Activated CD4-positive, CD25-positive, alpha-beta regulatory T cell (primary cell): ENCODE measurements around the gene NOS1.
A peak's percentile ranks its signal among the peaks of the same experiment; 100 is the strongest.
"Not testable (repeated sequence)": the region's sequence is repeated elsewhere in the genome, so short reads cannot be mapped to it uniquely, and the experiment has no call there.

Experiments
- DNase-seq, 4 experiments: peaks; one replicate each; lab custom pipeline; 2025; lab: John Stamatoyannopoulos, UW

NOS1 gene

GRCh38 chr12:117262749-117263148, 98.7 kb downstream of the NOS1 start:
- DNase-seq = no peak

DNA sequence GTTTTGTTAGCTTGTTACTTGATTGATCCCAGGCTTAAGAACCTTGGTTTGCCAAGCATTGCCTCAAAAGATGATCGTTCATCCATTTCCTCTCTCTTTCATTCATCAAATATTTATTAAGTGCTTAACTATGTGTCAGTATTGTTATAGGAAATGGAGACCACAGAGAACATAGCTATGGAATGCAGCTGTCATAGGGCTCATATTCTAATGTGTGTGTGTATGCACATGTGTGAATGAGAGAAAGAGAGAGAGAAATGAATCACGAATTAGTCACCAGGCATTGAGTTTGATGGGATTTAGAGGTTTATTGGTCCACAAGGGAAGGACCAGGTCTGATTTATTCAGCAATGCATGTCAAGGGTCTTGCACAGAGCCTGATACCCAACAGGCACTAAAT, 100.2 kb downstream of the NOS1 start:
- DNase-seq = no peak

DNA sequence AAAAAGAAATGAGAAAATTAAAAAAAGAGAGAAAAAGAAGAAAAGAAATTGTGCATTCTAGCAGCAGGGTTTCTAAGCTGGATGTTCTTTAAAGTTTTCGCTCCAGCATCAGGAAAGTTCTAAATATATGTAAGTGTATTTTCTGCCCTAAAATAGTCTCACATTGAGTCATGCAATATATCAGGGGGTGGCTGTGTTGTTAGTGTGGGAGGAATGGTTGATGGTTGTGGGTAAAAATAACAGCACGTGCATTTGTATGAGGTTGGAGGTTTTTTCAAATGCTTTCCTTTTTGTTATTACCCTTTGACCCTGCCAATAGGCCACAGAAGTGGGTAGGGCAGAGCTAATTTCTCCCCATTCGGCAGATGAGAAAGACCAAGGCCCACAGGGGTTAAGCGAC, 106.0 kb downstream of the NOS1 start:
- no peak for DNase-seq

DNA sequence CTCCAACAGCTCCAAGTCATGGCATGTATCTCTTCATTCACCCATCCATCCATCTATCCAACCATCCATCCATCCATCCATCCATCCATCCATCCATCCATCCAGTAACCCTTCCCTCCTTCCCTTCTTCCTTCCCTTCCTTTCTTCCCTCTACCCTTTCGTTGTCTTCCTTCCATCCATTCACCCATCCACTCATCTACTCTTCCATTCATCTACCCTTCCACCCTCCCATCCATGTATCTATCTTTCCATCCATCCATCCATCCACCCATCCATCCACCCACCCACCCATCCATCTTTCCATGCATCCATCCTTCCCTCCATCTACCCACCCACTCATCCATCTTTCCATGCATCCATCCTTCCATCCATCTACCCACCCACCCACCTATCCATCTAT, 117.9 kb downstream of the NOS1 start:
- DNase-seq = no peak

DNA sequence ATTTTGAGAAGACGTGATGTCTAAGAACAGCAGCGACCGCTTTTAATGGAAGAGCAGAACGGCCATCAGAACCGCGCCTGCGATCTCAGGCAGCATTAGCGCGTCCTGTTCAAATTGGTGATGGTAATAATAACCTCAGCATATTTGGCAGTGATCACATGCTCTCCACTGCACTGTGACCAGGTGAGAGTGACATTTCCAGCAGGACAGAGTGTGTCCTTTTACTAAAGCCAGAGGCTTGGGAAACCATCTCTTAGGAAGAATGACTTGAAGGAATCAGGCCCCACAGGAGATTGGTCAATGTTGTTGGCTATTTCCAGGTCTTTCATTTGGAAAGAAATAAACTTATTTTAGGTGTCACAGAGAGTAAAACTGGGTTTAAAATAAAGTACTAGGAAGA, 119.7 kb downstream of the NOS1 start:
- DNase-seq = no peak

- no peak for DNase-seq
Observed at GRCh38 chr12:117240081-117240755, 121.2 kb downstream of the NOS1 start.

DNA sequence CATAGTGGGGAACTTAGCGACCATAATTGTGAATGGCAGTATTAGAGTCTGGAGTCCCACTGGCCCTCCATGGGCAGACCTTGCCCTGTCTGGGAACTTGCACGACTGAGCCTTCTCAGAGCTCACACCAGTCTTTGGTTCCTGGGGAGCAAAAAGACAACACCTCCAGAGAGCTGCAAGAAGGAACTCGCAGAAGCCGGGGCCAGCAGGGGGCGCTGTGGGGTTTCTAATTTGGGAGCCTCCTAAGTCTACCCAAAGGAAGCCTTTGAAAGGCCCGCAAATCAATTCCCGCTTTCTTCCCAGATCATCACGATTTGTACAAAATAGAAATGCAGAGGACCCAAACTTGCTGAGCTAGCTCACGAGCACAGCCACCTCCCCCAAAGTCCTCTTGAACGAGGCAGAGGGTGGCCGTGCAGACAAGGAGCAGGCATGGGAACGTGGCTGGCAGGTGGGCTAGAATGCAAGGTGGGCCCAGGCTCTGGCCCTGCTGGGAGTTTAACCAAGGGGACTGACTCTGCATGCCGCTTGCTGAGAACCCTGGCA, 124.9 kb downstream of the NOS1 start:
- DNase-seq = peak; percentile 28 to 61 (median 43)

DNA sequence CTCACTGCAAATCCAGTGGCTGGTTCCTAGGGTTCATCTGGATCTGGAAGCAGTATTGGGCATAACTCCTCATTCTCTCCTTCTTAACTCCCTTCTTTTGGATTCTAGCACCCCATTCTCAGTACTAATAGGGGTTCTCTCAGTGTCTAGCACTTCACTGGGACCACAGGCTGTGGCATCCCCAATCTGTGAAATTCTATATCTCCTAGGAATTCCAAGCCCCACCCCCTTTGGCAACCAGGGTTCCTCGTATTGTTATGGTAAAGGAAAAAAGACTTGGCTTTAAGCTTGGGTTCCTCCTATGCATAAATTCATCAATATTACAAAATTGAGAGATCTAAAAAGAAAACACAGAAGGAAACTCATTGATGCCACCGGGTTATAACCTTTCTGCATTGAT, 126.2 kb downstream of the NOS1 start:
- DNase-seq = no peak

DNA sequence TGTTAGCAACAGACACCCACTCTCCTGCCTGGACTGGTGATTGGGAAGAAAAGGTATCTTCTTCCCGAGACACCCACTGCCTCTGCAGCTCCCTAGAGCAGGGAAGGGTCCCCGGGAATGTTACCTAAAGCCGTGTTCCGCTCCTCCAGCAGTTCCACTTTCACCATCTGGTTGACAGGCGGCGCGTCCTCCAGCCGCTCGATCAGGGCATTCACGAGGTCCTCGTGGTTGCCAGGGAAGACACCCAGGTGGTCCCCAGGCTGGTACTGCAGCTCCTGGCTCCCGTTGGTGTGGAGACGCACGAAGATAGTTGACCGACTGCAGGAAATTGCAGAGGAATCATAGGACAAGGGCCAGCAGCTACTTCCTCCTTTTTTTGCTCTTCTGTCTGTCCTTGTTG, 127.0 kb downstream of the NOS1 start:
- no peak for DNase-seq

DNA sequence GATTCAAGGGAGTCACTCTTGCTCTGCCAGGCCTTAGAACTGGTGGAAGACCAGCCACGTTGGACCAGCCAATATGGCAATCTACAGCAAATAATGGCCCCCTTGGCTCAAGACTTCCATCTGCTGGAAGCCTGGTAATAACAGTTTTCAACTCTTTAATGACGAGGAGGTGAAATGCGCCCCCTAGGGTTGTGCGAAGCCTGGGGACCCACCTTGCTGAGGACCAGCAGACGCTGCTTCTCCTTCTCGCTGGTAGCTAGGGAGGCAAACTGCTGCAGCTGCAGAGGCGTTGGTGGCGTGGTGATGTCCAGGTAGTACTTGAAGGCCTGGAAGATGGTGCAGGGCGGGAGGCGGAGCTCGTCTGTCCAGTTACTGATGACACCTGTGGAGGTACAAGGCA, 129.7 kb downstream of the NOS1 start:
- DNase-seq = no peak

DNA sequence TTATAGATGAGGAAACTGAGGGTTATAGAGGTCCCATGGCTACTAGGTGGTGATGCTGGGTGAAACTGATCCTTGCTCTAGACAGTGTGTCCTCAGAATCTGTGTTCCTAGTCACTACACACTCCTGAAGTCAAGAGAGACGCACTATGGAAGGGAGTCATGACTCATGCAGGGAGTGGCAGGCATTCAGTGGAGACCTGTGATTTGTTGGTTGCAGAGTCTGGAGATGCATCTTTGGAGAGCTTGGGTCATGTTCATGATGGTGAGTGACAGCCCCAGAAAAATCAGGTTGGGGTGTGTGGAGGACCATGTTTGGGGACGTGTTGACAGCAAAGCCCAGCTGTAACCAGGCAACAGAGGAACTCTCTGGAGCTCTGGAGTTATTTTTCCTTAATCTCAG, 133.2 kb downstream of the NOS1 start:
- no peak for DNase-seq

DNA sequence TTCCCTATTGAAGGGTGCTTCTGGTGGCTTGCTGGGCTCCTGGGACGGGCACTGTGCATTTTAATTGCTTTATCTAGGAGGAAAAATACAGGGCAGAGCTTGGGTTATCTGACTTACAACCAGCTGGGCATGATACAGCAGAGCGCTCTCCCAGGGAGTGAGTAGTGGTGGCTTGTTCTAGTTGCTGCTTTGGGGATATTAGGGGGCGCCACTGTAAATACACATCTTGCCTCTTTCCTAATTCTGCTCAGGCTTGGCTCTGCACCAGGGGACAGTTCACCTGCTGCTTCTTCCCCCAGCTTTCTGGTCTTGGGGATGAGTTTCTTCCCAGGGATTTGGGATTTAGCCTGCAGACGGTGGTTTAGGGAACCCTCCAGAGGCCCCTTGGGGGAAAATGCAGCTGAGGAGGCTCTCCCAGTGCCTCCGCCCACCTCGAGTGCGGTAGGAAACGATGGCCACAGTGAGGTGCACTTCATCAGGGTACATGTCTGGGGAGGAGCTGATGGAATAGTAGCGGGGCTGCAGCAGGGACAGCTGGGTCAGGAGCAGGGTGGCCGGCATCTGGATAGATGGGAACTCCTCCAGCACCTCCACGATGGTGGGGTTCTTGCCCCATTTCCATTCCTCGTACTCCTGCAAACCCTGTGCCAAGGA, 134.3 kb downstream of the NOS1 start:
- no peak for DNase-seq

DNA sequence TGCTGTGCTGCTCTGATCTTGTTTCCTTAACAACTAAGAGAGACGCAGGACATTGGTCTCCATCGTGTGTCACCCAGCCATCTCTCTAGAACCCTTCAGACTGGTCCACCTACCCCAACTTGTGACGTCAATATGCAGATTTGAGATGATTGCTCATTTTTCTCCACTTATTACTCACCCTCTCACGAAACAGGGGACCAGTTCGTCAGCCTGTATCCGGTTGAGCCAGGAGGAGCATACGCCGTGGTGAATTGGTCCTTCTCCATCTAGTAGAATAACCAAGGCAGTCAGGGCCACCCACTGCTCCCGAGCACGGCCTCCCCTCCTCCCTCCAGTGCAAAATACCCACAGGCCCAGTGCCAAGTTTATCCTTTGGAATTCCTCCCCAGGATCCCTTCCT, 134.9 kb downstream of the NOS1 start:
- no peak for DNase-seq

GRCh38 chr12:117225179-117225578, 136.2 kb downstream of the NOS1 start:
- no peak for DNase-seq

GRCh38 chr12:117220947-117221346, 140.5 kb downstream of the NOS1 start:
- DNase-seq = not testable (repeated sequence)

DNA sequence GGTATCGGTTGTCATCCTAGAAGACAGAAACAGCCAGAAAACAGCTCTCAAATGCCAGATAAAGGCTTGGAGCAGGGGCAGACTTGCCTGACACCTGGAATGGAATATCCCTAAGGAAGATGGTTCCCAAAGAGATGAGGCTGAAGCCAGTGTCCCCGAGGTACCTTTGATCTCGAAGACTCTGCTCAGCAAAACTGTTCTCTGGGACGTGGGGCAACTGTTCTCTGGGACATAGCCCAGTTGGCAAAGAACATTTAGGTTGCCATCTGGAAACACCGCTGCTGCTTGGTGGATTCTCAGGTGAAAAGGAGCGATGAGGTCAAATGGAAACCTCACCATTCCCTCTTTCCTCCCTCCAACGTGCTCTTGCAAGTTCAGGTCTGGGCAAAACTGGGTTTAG, 143.3 kb downstream of the NOS1 start:
- no peak for DNase-seq

DNA sequence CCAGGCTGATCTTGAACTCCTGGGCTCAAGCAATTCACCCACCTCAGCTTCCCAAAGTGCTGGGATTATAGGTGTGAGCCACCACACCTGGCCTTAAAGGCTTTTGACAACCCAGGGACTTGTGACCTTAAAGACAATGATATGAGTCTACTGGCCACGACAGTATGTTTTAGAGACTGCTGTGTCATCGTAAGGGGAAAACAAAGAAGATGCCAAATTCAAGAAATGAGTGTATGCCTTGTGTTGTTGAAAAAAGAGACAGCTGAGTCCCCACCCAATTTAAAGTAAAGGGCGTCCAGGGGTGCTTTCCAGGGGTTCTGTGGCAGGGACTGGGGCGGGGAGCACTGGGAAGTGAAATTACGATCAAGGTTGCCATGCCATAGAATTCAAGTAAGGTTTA, 144.7 kb downstream of the NOS1 start:
- no peak for DNase-seq

GRCh38 chr12:117214797-117215196, 146.6 kb downstream of the NOS1 start:
- no peak for DNase-seq

- DNase-seq = no peak
Observed at GRCh38 chr12:117213295-117213808, 148.1 kb downstream of the NOS1 start.

DNA sequence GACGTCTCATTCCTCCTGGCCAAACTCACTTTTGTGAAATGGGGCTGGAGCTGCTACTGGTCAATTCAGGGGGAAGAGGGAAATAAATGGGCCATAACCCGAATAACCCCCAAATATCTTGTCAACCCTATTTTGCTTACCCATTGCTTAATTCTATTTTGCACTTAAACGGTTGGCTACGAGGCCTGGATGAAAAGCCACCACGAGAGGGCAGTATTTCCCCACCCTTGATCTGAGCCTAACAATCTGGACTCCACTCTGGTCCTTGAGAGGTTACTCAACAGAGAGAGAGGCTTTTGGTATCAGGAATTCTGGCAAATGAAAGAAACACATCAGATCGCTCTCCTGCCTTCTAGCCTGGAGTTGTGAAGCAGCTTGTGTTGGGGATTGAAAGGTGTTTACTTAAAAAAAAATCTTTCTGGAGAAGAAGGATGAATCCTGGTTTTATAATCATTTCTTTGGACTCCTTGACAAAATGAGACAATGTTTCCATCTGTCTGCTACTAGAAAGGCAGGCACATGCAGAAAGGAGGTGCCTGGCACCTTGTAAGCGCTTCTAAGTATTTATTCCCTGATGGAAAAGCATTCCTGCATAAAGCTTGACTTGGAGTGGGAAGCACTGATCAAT, 148.7 kb downstream of the NOS1 start:
- DNase-seq = peak; percentile 13 to 47 (median 30)

DNA sequence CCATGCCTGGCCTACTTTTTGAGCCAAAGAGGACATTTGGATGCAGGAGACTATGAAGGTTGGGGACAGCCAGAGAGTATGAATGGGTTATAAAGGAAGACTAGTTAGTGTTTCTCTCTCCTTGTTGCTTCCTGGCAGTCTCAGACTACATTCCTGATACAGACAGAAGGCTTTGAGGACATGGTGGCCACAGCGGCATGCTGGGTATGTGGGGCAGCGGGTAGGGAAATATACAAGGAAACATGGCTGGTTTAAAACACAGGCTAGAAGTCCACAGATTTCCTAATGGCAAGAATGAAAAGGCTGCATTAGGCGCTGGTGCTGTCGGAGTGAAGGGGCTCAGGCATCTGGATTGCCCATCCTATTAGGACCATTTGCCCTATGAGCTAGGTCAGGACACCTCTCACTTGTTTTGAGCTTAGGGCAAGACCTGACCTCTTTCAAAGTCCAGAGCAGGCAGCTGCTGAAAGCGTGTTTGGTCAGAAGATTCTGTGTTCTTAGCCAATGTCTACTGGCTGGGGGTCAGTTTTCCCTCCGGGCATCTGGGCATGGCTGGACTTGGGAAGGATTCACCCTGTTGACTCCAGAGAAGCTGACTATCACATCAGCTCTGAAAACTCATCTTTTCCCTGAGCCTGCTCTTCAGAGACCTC, 151.0 kb downstream of the NOS1 start:
- DNase-seq = no peak

DNA sequence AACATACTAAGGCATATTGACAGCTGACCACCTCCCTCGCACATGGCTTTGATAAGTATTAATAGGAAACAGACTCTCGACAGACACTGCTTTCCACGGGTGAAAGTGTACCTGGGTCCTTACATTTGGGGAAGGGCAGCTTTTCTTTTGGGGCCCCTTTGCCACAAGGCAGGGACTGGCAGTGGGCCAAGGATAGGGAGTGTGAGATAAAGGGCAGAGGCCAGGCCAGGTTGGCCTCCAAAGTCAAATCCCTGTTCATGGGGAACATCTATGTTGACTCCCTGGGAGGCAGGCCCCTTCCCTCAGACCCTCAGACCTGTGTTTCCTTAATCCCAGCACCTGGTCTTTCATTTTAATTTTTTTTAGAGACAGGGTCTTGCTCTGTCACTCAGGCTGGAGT, 151.8 kb downstream of the NOS1 start:
- no peak for DNase-seq
